ENCODE data around the gene SESN1. TPM values are rescaled to one million over a fixed set of nuclear protein-coding genes. Genes with fewer than 3 reads are reported as not detected.
A peak's percentile ranks its signal among the peaks of the same experiment; 100 is the strongest.

The SESN1 gene
- total RNA-seq, 4 donors from 2014 or later, result 10.4 to 55.9 (median 21.7) TPM

DNA sequence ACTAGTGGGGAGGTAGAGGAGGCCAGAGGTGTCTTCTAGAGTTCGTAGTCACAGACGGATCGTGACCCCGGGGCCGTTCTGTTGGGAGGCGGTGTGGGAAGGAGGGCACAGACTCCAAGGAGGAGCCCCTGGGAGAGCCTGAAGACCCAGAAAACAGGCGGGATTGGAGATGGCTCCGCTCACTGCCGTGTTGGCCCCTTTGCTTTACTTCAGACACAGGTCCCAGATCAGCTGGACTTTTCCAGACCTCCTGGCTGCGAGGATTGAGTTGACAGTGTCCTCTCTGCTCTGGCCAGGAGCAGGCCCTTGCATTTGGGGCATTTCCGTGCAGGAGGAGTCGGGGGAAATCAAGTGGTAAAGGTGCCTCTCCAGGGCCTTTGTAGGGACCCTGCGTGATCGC is 133.6 kb downstream of the SESN1 start:
- no peaks in the 10 kb centered on the region for H3K36me3 ChIP-seq
- peaks cover 0 to 27% (median 12%) of the 10 kb centered on the region in 3 donors for H3K4me1 ChIP-seq
- peak overlapping the region; percentile 42 to 81 (median 58) for H3K27ac ChIP-seq
- WGBS, 2 donors, result 91% methylated on average over 11 to 12 of the region's 14 CpGs
- no peak for DNase-seq
- no peak overlapping the region for H3K4me3 ChIP-seq
- H3K9me3 ChIP-seq, result no peaks in the 10 kb centered on the region
- intact Hi-C loops (cut with DNase I), result no loop called here
- no peaks in the 10 kb centered on the region for H3K27me3 ChIP-seq
- TF ChIP-seq POLR2A (IDR thresholded peaks at IDR 0.05) (no peak), CTCF (IDR thresholded peaks at IDR 0.05) (no peak)

DNA sequence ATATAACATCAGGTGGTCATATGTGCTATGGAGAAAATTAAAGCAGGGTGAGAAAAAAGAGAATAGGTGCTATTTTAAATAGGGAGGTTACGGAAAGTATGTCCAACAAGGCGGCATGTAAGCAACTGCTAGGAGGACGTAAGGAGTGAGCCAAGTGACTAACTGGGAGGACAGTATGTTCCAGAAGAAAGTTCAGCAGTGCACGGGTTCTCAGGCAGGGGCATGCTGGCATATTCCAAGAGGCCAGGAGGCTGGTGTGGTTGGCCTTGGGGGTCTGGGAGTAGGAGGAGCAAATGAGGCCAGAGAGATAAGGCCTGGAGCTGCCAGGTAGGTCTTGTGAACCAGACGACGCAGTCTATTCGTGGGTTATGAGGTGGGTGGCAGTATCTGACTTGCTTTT is 134.0 kb downstream of the SESN1 start:
- no peaks in the 10 kb centered on the region for H3K27me3 ChIP-seq
- intact Hi-C loops (cut with DNase I), result no loop called here
- TF ChIP-seq POLR2A (IDR thresholded peaks at IDR 0.05), result no peak
- no peak for TF ChIP-seq CTCF (IDR thresholded peaks at IDR 0.05)
- H3K27ac ChIP-seq, result peak overlapping the region; percentile 42 to 84 (median 58)
- no peaks in the 10 kb centered on the region for H3K9me3 ChIP-seq
- H3K4me3 ChIP-seq, result no peak overlapping the region
- 81 to 89% methylated on average over 7 of the region's 7 CpGs for WGBS, 2 donors
- no peaks in the 10 kb centered on the region for H3K36me3 ChIP-seq
- H3K4me1 ChIP-seq, result peaks cover 0 to 27% (median 12%) of the 10 kb centered on the region in 3 donors
- DNase-seq, result no peak

GRCh38 chr6:108959972-108960582 is 134.6 kb downstream of the SESN1 start:
- TF ChIP-seq POLR2A (IDR thresholded peaks at IDR 0.05) (no peak), CTCF (IDR thresholded peaks at IDR 0.05) (no peak)
- Histone ChIP-seq H3K27me3 (no peaks in the 10 kb centered on the region), H3K9me3 (no peaks in the 10 kb centered on the region), H3K27ac (peak overlapping the region; percentile 36 to 84 (median 56)), H3K4me3 (no peak overlapping the region), H3K4me1 (peaks cover 0 to 27% (median 12%) of the 10 kb centered on the region in 3 donors), H3K36me3 (no peaks in the 10 kb centered on the region)
- DNase-seq, result no peak
- WGBS, 2 donors, result 65 to 81% methylated on average over 10 of the region's 10 CpGs
- intact Hi-C loops (cut with DNase I), result no loop called here

- H3K27ac ChIP-seq, result peak overlapping the region in 2 of 4 donors; percentile 42 to 69
- no peak for DNase-seq
- H3K36me3 ChIP-seq, result no peaks in the 10 kb centered on the region
- TF ChIP-seq POLR2A (IDR thresholded peaks at IDR 0.05), result no peak
- no peak for TF ChIP-seq CTCF (IDR thresholded peaks at IDR 0.05)
- intact Hi-C loops (cut with DNase I), result no loop called here
- no peak overlapping the region for H3K4me3 ChIP-seq
- H3K9me3 ChIP-seq, result no peaks in the 10 kb centered on the region
- no peaks in the 10 kb centered on the region for H3K27me3 ChIP-seq
- 75 to 86% methylated on average over 10 of the region's 10 CpGs for WGBS, 2 donors
- H3K4me1 ChIP-seq, result peaks cover 0 to 27% (median 12%) of the 10 kb centered on the region in 3 donors
Observed at GRCh38 chr6:108958900-108959770, 135.5 kb downstream of the SESN1 start.

DNA sequence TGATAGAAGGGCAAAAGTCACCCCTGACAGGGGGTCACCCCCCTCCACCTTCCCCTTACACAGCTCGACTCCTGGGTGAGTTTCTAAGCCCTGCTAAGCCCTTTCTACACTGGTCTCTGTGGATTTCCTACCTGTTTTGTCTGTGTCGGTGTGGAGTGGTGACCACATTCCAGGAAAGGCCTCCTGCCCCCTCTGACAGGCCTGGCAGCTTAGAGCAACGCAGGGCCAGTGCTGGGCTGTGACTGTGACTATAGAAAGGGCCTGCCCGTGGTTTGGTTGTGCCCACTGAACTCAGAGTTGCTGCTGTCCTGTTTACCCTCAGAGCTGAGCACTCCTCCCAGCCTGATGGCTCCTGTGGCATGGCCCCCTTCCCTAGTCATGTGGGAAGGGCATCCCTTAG is 137.4 kb downstream of the SESN1 start:
- TF ChIP-seq POLR2A (IDR thresholded peaks at IDR 0.05) (no peak), CTCF (IDR thresholded peaks at IDR 0.05) (no peak)
- WGBS, 2 donors, result 80 to 96% methylated on average over 2 to 4 of the region's 4 CpGs
- no peaks in the 10 kb centered on the region for H3K9me3 ChIP-seq
- DNase-seq, result no peak
- no peak overlapping the region for H3K4me3 ChIP-seq
- intact Hi-C loops (cut with DNase I), result no loop called here
- peaks cover 0 to 39% (median 13%) of the 10 kb centered on the region in 3 donors for H3K4me1 ChIP-seq
- no peaks in the 10 kb centered on the region for H3K36me3 ChIP-seq
- no peaks in the 10 kb centered on the region for H3K27me3 ChIP-seq
- no peak overlapping the region for H3K27ac ChIP-seq
